HG03342 (cell line): Measurements from ENCODE around the gene RNF151.
"Not testable (repeated sequence)": the region's sequence is repeated elsewhere in the genome, so short reads cannot be mapped to it uniquely, and the experiment has no call there.

Experiments
- ATAC-seq: cut with Tn5 transposase; IDR thresholded peaks from one replicate; pipeline ENCODE4 v1.9.1; 2021; ENCODE audit warnings: mild to moderate bottlenecking, moderate library complexity; ENCODE audit not compliant: unreplicated experiment

RNF151 gene

DNA sequence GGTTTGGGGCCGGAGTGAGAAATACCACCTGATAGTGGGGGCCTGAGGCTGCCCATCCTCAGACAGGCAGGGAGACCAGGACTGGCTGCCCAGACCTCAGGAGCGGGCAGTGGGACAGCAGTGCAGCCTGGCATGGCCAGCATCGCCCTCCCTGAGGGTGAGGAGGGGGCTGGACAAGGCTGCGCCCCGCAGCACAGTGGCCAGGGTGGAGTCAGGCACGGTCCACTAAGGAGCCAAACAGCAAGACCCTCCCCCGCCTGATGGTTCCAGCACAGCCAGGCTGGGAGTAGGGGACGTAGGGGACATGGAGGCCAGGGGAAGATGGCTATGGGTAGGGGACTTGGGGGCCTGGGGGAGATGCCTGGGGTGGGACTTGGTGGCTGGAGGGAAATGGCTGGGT lies 39.7 kb downstream of the RNF151 start:
- no peak for ATAC-seq

DNA sequence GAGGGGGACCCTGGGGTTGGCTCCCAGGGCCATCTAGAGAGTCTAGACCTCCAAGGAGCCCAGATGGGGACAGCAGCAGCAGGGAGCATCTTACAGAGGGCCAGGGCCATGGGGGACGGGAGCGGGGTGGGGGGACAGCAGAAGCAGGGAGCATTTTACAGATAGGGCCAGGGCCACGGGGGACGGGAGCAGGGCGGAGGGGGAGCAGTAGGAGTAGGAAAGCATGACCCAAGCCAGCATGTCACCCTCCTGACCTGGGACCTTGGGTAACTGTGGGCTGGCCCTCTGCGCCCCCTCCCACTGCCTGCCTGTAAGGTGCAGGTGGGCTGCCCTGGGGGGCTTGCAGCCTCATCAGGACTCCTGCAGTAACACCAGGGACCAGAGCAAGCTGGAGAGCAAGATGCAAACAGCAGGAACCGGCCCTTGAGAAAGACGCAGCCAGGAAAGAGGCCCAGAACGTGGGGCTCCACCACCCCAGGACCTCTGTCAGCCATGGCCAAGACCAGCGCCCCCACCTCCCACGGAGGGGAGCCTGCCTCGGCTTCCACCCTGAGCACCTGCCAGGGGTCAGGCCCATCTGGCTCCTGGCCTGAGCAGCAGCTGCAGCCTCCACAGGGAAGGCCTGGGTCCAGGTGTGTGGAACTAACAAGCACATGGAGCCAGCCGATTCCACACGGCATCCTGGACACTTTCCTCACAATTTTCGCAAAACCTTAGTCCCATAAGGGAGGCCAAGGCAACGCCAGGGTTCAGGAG lies 40.6 kb downstream of the RNF151 start:
- ATAC-seq = no peak

DNA sequence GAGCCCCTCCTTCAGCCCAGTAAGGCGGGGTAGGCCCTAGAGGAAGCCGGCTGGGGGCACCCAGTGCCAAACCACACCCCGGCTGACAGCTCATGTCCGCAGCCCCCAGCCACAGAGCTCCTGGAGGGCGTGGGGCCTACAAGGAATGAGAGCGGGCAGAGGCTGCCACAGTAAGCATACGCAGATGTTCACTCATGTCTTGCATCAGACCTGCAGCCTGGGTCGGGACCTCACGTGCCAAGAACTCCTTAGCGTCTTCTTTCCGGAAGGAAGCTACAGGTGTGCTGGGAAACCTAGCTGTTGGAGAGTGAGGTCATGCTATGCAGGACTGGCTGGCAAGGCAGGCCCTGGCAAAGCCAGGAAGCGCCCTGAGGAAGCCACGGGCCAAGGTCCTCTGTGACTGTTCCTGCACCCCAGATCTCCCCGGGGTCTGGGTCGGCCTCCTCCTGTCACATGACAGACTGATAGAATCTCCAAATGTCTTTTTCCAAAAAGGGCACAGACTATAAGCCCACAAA lies 41.4 kb downstream of the RNF151 start:
- no peak for ATAC-seq

DNA sequence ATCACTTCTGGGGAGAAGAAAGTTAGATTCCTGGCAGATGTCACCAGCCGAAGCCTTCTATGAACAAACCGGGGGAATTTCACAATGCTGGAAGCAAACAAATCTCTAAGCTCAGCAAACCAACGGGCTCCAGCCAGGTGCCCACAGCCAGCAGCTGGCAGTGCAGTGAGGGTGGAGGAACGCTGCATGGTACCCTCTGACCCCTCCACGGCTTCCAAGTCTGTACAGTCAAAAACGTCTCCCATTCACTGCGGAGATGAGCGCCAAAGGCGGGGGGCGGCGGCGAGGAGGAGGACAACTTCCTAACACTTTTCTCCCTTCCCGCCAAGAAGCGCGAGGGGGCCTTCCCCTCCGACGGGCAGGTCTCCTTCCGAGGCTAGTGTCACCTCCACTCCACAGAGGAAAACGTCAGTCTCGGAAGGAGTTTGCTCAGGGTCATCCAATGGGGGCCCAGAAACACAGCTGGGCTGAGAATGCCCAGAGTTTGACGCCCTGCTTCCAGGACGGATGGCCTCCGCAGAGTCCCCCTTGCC lies 42.0 kb downstream of the RNF151 start:
- ATAC-seq = no peak

DNA sequence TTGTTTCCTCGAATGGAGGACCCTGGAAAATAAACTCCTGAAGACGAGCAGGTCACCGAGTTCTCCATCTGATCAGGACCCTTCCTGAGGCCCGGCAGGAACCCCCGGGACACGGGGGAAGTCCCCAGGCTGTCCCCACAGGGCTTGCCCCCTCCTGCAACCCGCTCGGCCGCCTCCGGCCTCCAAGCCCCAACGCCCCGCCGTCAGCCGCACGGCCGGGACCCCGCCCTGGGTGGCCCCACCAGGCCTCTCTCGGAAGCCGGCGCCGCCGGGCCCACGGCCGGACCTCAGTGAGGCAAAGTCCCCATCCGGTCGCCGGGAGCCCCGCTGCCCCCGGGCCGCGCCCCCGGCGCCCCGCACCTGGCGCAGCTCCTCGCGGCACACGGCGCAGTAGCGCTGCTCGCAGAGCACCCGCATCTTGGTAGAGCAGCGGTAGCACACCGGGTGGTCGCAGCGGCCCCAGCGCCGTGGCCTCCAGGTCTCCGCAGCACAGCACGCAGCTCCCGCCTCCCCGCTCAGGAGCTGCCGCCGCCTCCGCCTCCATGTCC lies 42.6 kb downstream of the RNF151 start:
- ATAC-seq = peak; percentile 33

DNA sequence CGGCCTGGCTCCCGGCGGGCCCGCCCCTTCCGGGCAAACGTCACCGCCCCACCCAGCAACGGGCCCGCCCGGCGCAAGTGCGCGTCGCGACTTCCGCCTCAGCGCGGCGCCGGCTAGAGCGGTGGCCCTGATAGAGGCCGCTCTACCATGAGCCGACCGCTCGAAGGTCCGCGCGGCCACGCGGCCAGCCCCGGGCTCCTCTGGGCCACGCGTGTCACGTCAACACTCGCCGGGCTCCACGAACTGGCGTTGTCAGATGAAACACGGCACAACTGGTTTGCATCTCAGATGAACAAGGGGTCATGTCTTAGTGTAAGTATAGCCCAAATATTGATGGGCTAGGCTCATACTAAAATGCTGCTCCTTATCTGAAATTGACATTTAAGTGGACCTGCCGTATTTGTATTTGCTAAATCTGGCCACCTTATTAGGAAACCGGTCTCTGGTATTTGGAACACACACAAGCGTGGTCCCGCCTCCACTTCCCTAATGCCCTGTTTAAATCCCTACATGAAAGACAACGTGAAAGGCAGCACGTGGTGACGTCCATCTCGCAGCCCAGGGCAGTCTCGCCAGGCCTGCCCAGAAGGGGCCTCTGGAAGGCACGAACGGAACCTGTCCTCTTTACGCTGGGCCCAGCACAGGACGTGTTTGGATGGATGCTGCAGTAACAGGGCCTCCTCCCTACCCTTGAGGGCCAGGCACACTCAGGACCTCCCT lies 43.3 kb downstream of the RNF151 start, which contains the start of gene ZNF598:
TSS of gene ZNF598 (minus strand) at position 31 of the 720 bp plus-strand sequence.
- ATAC-seq = peak; percentile 85

DNA sequence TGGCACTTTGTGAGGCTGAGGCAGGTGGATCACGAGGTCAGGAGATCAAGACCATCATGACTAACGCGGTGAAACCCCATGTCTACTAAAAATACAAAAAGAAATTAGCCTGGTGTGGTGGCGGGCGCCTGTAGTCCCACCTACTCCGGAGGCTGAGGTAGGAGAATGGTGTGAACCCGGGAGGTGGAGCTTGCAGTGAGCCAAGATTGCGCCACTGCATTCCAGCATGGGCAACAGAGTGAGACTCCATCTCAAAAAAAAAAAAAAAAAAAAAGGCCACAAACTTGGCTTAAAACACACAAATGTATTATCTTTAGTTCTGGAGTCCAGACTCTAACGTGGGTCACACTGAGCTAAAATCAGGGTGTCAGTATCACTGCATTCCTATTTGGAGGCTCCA lies 45.1 kb downstream of the RNF151 start:
- not testable (repeated sequence) for ATAC-seq

DNA sequence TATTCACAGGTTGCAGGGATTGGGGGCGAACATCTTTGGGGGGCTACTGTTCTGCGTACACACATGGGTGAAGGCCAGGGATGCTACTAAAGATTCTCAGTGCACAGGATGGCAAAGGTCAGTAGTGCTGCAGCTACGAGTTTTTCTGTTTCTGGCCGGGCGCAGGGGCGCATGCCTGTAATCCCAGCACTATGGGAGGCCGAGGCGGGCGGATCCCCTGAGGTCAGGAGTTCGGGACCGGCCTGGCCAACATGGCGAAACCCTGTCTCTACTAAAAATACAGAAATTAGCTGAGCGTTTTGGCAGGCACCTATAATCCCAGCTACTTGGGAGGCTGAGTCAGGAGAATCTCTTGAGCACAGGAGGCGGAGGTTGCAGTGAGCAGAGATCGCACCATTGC lies 46.9 kb downstream of the RNF151 start:
- no peak for ATAC-seq

DNA sequence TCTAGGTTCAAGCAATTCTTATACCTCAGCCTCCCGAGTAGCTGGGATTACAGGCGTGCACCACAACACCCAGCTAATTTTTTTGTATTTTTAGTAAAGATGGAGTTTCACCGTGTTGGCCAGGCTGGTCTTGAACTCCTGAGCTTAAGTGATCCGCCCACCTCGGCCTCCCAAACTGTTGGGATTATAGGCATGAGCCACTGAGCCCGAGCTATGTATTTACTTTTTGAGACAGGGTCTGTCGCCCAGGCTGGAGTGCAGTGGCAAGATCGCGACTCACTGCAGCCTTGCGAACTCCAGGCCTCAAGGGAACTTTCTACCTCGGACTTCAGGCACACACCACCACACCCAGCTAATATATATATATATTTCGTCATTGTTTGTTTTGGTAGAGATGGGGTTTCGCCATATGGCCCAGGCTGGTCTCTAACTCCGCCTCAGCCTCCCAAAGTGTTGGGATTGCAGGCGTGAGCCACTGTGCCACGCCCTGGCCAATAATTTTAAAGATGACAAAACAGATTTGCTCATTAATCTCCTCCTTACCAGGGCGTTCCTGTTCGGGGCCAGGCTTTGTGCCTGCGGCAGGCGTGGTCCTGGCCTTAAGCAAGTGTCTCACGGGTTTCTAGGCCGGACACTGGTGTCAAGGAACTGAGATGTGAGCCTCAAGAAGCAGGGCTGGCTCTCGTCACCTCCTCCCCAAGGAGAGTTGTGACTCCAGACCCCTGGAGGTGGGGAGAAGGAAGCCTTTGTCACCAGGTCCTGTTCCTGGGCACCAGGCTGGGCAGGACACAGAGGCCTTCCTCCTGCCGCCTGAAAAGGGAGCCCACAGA lies 48.7 kb downstream of the RNF151 start:
- ATAC-seq = no peak

DNA sequence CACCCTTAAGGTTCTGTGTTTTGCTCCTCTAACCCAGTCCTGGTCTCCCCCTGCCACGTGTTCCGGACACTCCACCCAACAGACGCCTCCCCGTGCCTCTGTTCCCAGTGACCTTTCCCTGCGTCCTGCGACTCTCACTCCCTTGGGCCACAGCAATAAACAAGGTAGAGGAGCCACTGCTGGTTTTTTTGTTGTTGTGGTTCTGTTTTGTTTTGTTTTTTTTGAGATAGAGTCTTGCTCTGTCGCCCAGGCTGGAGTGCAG lies 49.2 kb downstream of the RNF151 start:
- ATAC-seq = no peak

DNA sequence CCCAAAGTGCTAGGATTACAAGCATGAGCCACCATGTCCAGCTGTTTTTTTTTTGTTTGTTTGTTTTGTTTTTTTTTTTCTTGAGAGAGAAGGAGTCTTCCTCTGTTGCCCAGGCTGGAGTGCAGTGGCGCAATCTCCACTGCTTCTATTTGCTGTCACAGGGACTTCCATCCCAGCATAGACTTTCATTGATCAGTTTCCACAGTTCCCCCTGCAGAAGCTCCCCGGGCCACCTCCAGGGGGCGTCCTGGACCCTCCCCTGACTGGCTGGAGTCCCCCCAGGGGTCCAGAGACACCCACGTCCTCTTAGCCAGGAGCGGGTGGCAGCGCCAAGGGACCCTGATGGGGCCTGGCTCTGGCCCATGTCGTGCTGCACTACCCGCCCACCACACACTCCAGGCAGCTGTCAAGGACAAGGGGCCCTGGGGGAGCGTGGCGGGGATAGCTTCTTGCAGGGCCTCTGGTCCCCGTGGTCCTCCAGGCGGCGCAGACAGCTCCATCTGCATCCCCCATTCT lies 49.8 kb downstream of the RNF151 start:
- ATAC-seq = no peak
